ENCODE data around the gene NEURL4.

NEURL4 gene

DNA sequence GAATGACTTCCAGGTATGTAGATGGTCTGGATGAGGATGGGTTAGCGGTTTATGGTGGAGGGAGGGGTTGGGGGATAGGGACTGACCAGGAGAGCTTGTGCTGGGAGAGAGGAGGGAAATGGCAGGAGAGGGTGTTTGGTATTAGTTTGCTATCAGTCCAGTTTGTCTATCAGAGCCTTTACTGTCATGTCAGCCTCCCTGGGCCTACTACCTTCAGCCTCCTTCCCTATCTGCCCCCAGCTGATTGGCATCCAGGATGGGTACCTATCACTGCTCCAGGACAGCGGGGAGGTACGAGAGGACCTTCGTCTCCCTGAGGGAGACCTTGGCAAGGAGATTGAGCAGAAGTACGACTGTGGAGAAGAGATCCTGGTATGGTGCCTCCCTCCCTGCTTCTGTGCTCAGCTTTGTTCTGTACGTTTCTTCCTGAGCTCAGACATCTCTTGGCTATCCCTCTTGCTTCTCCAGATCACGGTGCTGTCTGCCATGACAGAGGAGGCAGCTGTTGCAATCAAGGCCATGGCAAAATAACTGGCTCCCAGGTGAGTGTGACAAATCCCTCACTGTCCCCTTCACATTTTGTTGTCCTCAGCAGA, 17.9 kb downstream of the NEURL4 start:
- in situ Hi-C loops (cut with MboI; ENCODE audit: low sequenced_read_pairs, unreplicated experiment): no loop called here
- TF ChIP-seq CTCF (IDR thresholded peaks at IDR 0.05; ENCODE audit: borderline replicate concordance, control extremely low read depth, extremely low read depth, insufficient read depth, missing control alignments): no peak
- no peak for DNase-seq (ENCODE audit: low spot score)

- in situ Hi-C loops (cut with MboI; ENCODE audit: low sequenced_read_pairs, unreplicated experiment): no loop called here
- no peak for DNase-seq (ENCODE audit: low spot score)
- TF ChIP-seq CTCF (IDR thresholded peaks at IDR 0.05; ENCODE audit: borderline replicate concordance, control extremely low read depth, extremely low read depth, insufficient read depth, missing control alignments): no peak
These were observed 19.5 kb downstream of the NEURL4 start for GRCh38 chr17:7309628-7310027.

- in situ Hi-C loops (cut with MboI; ENCODE audit: low sequenced_read_pairs, unreplicated experiment): no loop called here
- TF ChIP-seq CTCF (IDR thresholded peaks at IDR 0.05; ENCODE audit: borderline replicate concordance, control extremely low read depth, extremely low read depth, insufficient read depth, missing control alignments): no peak
These were observed 20.3 kb downstream of the NEURL4 start for GRCh38 chr17:7308625-7309433.

DNA sequence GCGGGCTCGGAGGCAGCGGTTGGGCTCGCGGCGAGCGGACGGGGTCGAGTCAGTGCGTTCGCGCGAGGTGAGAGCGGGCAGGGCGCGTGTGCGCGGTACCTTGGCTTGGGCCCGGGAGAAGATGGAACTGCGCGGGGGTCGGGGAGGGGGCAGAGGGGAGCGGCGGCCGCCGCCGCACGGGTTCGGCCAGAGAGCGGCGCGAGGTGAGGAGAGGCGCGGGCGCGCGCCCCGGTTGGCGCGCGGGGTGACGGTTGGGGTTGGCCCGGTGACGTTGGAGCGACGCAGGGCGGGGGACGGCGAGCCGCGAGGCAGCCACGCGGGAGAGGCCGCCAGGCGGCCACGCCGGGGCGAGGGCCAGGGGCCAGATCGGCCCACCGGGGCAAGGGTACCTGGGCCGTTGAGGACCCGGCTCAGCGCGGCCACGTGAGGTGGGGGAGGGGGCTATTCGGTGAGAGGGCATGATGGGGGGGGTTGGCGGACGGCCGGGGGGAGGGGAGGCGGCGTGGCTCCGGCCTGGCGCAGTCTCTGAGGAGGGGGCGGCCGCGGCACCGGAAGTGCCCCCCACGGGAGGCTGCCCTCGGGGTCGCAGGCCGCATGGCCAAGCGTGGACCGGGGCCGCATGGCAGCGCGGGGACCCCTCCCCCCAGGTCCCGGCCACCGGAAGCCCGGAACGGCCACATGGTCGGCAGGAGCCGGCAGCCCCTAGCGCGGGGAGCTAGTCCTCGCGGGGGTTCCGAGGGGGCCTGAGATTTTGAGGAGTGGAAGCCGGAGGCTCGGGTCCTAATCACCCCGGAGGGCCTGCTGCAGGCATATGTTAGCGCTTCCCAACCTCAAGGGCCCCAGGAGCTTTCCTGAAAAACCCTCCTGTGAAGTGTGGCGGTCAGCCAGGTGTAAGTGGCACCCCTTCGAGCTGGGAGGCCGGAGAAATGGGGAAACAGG, 21.2 kb downstream of the NEURL4 start:
- no peak for TF ChIP-seq CTCF (IDR thresholded peaks at IDR 0.05; ENCODE audit: borderline replicate concordance, control extremely low read depth, extremely low read depth, insufficient read depth, missing control alignments)
- in situ Hi-C loops (cut with MboI; ENCODE audit: low sequenced_read_pairs, unreplicated experiment): no loop called here
- no peak for DNase-seq (ENCODE audit: low spot score)

More at GRCh38 chr17:7308625-7309433, 20.3 kb downstream of the NEURL4 start:
- DNase-seq (ENCODE audit: low spot score): peak; percentile 79

- TF ChIP-seq CTCF (IDR thresholded peaks at IDR 0.05; ENCODE audit: borderline replicate concordance, control extremely low read depth, extremely low read depth, insufficient read depth, missing control alignments): no peak
- in situ Hi-C loops (cut with MboI; ENCODE audit: low sequenced_read_pairs, unreplicated experiment): no loop called here
- peak; percentile 97 for DNase-seq (ENCODE audit: low spot score)
These were observed 22.0 kb downstream of the NEURL4 start, which contains the start of gene EIF5A for GRCh38 chr17:7306911-7307685. TSS of gene EIF5A (plus strand) at chr17:7307628. CDS start at chr17:7309636, 2,008 bp downstream.

Data from GM13976 (cell line).